RWPE2 (cell line): ENCODE measurements around the gene CDH2.

Experiments
- ATAC-seq: fragments of 200-7000 bp; cut with Tn5 transposase; 3 replicates; pipeline ENCODE4 v1.9.1; 2021; ENCODE audit warnings: low read depth
- DNase-seq: peaks from one replicate; pipeline ENCODE4 v3.0.0-alpha.2; 2020; ENCODE audit warnings: low spot score
- H3K27ac ChIP-seq: fragments of 450-650 bp; 2 replicates; pipeline ENCODE4 v1.5.1; 2017; ENCODE audit warnings: mild to moderate bottlenecking; ENCODE audit not compliant: poor library complexity, severe bottlenecking
- H3K27me3 ChIP-seq: fragments of 250-450 bp; sonication (Bioruptor Pico); 2 replicates; pipeline ENCODE4 v1.5.1; 2021; ENCODE audit warnings: mild to moderate bottlenecking, moderate library complexity; ENCODE audit not compliant: insufficient read depth, poor library complexity, severe bottlenecking
- H3K36me3 ChIP-seq: fragments of 250-450 bp; sonication (Bioruptor Pico); 2 replicates; pipeline ENCODE4 v1.5.1; 2020; ENCODE audit warnings: low read depth, mild to moderate bottlenecking, moderate library complexity
- H3K4me1 ChIP-seq: fragments of 250-450 bp; sonication (Bioruptor Pico); 2 replicates; pipeline ENCODE4 v1.5.1; 2021; ENCODE audit warnings: mild to moderate bottlenecking, moderate library complexity; ENCODE audit not compliant: insufficient read depth, poor library complexity, severe bottlenecking
- H3K4me3 ChIP-seq: fragments of 250-450 bp; sonication (Bioruptor Pico); 2 replicates; pipeline ENCODE4 v1.5.1; 2021; ENCODE audit warnings: mild to moderate bottlenecking, moderate library complexity; ENCODE audit not compliant: severe bottlenecking
- H3K9me3 ChIP-seq: fragments of 250-450 bp; sonication (Bioruptor Pico); 2 replicates; pipeline ENCODE4 v1.5.1; 2021; ENCODE audit warnings: mild to moderate bottlenecking, moderate library complexity; ENCODE audit not compliant: severe bottlenecking
- TF ChIP-seq, protein P1 (sequence below): fragments of 450-650 bp; IDR thresholded peaks from one replicate; pipeline ENCODE4 v1.5.1; 2017; ENCODE audit warnings: mild to moderate bottlenecking, moderate library complexity; ENCODE audit not compliant: poor library complexity, severe bottlenecking

Gene CDH2

DNA sequence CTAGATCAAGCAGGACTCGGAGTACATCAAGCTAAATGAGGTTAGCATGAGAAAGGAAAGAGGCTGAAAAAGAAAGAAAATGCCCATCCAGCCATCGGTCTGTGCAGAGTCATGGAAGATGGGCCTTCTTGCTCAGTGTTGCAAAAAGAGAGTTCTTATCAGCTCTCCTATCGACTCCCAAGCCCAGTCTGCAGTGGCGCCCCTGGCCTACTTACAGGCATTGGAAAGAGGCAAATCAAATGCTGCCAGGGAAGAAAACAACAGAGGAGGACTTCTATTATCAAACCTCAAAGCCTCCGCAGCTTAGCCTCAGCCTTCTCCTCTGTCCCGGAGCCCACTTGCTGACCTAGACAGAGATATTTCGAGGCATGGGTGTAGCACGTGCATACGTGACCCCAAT lies 66.0 kb downstream of the CDH2 start:
- Histone ChIP-seq H3K4me1 (peaks cover 49% of the 10 kb centered on the region), H3K27ac (peak overlapping the region; percentile 94), H3K4me3 (no peak overlapping the region), H3K36me3 (no peaks in the 10 kb centered on the region), H3K27me3 (no peaks in the 10 kb centered on the region), H3K9me3 (no peaks in the 10 kb centered on the region)
- DNase-seq (no peak), ATAC-seq (no peak)
- TF ChIP-seq, protein P1, sequence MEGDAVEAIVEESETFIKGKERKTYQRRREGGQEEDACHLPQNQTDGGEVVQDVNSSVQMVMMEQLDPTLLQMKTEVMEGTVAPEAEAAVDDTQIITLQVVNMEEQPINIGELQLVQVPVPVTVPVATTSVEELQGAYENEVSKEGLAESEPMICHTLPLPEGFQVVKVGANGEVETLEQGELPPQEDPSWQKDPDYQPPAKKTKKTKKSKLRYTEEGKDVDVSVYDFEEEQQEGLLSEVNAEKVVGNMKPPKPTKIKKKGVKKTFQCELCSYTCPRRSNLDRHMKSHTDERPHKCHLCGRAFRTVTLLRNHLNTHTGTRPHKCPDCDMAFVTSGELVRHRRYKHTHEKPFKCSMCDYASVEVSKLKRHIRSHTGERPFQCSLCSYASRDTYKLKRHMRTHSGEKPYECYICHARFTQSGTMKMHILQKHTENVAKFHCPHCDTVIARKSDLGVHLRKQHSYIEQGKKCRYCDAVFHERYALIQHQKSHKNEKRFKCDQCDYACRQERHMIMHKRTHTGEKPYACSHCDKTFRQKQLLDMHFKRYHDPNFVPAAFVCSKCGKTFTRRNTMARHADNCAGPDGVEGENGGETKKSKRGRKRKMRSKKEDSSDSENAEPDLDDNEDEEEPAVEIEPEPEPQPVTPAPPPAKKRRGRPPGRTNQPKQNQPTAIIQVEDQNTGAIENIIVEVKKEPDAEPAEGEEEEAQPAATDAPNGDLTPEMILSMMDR: no peak

DNA sequence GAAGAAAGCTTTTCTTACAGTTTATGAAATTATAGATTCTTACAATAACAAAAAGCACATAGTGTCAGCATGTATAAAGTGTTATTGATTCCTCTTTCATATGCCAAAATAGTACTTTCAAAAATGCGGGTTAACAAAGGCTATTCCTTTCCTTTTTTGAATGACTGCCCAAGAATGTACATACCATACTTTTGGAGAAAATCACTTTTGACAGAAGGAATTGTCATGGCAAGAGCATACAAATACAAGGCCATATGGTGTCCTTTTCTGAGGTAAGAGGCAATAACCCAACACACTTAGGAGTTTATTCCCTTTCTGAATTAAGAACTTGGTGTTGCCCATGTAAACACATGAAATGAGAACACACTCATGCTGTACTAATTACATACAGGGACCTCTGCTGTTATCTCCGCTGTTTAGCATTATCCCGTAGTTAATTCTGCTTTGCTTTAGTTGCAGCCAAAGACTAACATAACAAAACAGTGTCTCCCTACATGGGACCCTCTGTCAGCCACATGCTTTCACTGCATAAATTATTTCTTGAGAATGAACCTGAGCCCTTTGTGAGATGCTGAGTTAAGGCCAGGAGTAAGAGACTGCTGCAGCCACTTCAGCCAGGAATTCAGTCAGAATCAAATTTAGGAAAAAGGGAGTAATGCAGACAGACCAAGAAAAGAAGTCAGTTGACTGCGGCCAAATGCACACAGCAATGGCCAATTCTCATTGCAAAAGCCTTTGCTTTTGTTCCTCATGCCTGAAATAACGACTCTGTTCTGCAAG lies 67.0 kb downstream of the CDH2 start:
- TF ChIP-seq, protein P1: no peak
- no peaks in the 10 kb centered on the region for H3K9me3 ChIP-seq
- H3K27ac ChIP-seq: no peak overlapping the region
- H3K36me3 ChIP-seq: no peaks in the 10 kb centered on the region
- H3K4me3 ChIP-seq: no peak overlapping the region
- ATAC-seq: no peak
- peaks cover 47% of the 10 kb centered on the region for H3K4me1 ChIP-seq
- H3K27me3 ChIP-seq: no peaks in the 10 kb centered on the region
- DNase-seq: no peak

DNA sequence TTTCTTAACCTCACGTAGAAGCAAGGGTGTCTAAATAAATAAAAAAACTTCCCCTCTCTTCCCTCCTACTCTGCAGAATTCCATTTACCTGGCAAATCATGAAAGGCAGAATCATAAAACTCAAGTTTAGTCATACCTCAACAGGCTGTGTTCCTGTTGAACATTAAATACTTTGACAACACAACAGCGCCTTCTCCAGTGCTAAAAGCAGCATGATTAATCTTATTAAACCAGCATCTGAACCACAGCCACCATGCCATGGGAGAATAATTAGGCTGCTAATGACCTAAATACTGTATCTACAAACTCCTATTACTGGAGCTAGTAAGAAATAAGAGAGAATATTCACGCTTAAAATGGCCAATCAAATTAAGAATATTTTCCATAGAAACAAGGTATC lies 68.1 kb downstream of the CDH2 start:
- Histone ChIP-seq H3K9me3 (no peaks in the 10 kb centered on the region), H3K27ac (no peak overlapping the region), H3K27me3 (no peaks in the 10 kb centered on the region), H3K4me3 (no peak overlapping the region), H3K36me3 (no peaks in the 10 kb centered on the region), H3K4me1 (peaks cover 35% of the 10 kb centered on the region)
- TF ChIP-seq, protein P1: peak; percentile 54
- no peak for DNase-seq
- peak; percentile 49; the same call in 2 of the 3 replicates for ATAC-seq

DNA sequence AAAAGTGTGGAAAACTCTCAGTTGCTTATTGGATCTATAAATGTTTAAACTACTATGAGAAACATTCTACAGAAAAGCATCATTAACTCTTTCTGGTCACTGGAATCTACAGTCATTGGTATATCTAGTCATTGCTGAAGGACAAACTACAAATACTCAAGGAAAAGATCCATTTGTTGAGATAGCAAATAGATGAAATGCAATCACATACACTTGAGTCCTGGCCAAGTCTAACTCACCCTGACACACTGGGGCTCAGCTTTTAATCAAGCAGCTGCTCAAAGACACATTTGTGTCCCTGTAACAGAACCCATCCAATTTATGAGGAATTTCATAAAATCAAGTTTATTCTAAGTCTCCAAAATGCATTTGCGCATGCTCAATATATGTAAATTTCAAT lies 68.7 kb downstream of the CDH2 start:
- DNase-seq: no peak
- H3K4me1 ChIP-seq: peaks cover 29% of the 10 kb centered on the region

More for the DNA sequence above, 68.7 kb downstream of the CDH2 start:
- H3K27ac ChIP-seq: no peak overlapping the region
- no peaks in the 10 kb centered on the region for H3K36me3 ChIP-seq
- TF ChIP-seq, protein P1: no peak
- no peak for ATAC-seq
- no peak overlapping the region for H3K4me3 ChIP-seq
- H3K27me3 ChIP-seq: no peaks in the 10 kb centered on the region
- H3K9me3 ChIP-seq: no peaks in the 10 kb centered on the region
